ENCODE measurements around the gene MLYCD. TPM values are rescaled to one million over a fixed set of nuclear protein-coding genes. Genes with fewer than 3 reads are reported as not detected.

The MLYCD gene
- total and polyA plus RNA-seq, 10 of the 15 experiments (the other 5 are each of a cell fraction or from before 2014, with no cell fraction given): 0.21 to 3.7 (median 1.7) TPM

- POLR2A ChIA-PET: no interaction called here
- no TSS peak for BruUV-seq (replicated peaks)
- CTCF ChIA-PET: no interaction called here
- H3K79me2 ChIP-seq (ENCODE audit: control insufficient read depth, insufficient read depth, low read length): no peaks in the 10 kb centered on the region
- FAIRE-seq: no peak
- no peaks in the 10 kb centered on the region for H3K4me1 ChIP-seq (ENCODE audit: control insufficient read depth, insufficient read depth, low read length)
- TF ChIP-seq CEBPB (IDR thresholded peaks at IDR 0.05; ENCODE audit: borderline replicate concordance in 1 of 2, low read depth in 2 of 2, low read length in 2 of 2) (no peak), CREM (IDR thresholded peaks at IDR 0.05; ENCODE audit: low read depth) (no peak), CEBPZ (IDR thresholded peaks at IDR 0.05; ENCODE audit: low read depth, low read length) (no peak), ZNF384 (IDR thresholded peaks at IDR 0.05; ENCODE audit: borderline replicate concordance, low read depth, low read length) (no peak), FOXK2 (IDR thresholded peaks at IDR 0.05) (no peak), BHLHE40 (IDR thresholded peaks at IDR 0.05; ENCODE audit: borderline replicate concordance in 1 of 2, low read depth in 2 of 2, low read length in 1 of 2) (no peak), POU2F2 (IDR thresholded peaks at IDR 0.05; ENCODE audit: borderline replicate concordance, low read depth, low read length) (no peak), TCF7 (IDR thresholded peaks at IDR 0.05; ENCODE audit: borderline replicate concordance) (no peak), DPF2 (IDR thresholded peaks at IDR 0.05) (no peak), RAD51 (IDR thresholded peaks at IDR 0.05) (no peak), ZNF592 (IDR thresholded peaks at IDR 0.05) (no peak), LARP7 (IDR thresholded peaks at IDR 0.05) (no peak), PAX5 (IDR thresholded peaks at IDR 0.05; ENCODE audit: borderline replicate concordance, low read depth, low read length) (no peak), TARDBP (IDR thresholded peaks at IDR 0.05; ENCODE audit: borderline replicate concordance) (no peak), ETV6 (conservative IDR thresholded peaks at IDR 0.05 in 1 of 2, IDR thresholded peaks at IDR 0.05 in 1 of 2; ENCODE audit: borderline replicate concordance in 1 of 2, low read depth in 1 of 2) (no peak), SREBF2 (IDR thresholded peaks at IDR 0.05; ENCODE audit: low read length) (no peak), MYC (IDR thresholded peaks at IDR 0.05; ENCODE audit: insufficient read depth, insufficient read length, insufficient replicate concordance, low read length, severe bottlenecking) (no peak), CBX5 (IDR thresholded peaks at IDR 0.05; ENCODE audit: low read depth) (no peak)
- in situ Hi-C loops (cut with MboI) (no loop called here), intact Hi-C loops (cut with micrococcal nuclease; ENCODE audit: unreplicated experiment) (no loop called here)
- RAD21 ChIA-PET (ENCODE audit: unreplicated experiment): no interaction called here
- H3K4me2 ChIP-seq (ENCODE audit: control insufficient read depth, insufficient read depth): no peak overlapping the region
- H3K9me3 ChIP-seq (replicated peaks; ENCODE audit: control insufficient read depth, insufficient read depth, low read length): no peaks in the 10 kb centered on the region
- H3K9ac ChIP-seq (ENCODE audit: control insufficient read depth, insufficient read depth, low read length): no peak overlapping the region
- H2AFZ ChIP-seq (ENCODE audit: control insufficient read depth, low read depth, low read length): no peak overlapping the region
- H4K20me1 ChIP-seq (ENCODE audit: control insufficient read depth, insufficient read depth): no peaks in the 10 kb centered on the region
- SMC1A ChIA-PET (ENCODE audit: uncharacterized antibody, unreplicated experiment): no interaction called here
- no peak overlapping the region for H3K4me3 ChIP-seq
- no peak overlapping the region for H3K27ac ChIP-seq (ENCODE audit: control insufficient read depth, insufficient read depth)
- H3K36me3 ChIP-seq (ENCODE audit: control insufficient read depth in 2 of 2, insufficient read depth in 2 of 2, low read length in 1 of 2): peaks cover 0 to 12% of the 10 kb centered on the region in 2 experiments; a peak in 1 of 4 replicates
- H3K27me3 ChIP-seq (replicated peaks in 1 of 2; ENCODE audit: control insufficient read depth in 2 of 2, insufficient read depth in 2 of 2, low read length in 1 of 2): no peaks in the 10 kb centered on the region
- no peak for ATAC-seq
- WGBS (ENCODE audit: insufficient coverage, insufficient replicate concordance, low lambda C conversion rate, missing lambda C conversion rate): 98% methylated on average over 8 of the region's 8 CpGs
- no peak for DNase-seq (ENCODE audit: low read depth, low spot score)
Measured at GRCh38 chr16:83906683-83907082, 7.8 kb downstream of the MLYCD start.

Data from GM12878 (cell line).